Thyroid gland (tissue), 4 donors: ENCODE data around the gene FAM72B.
"Not testable (repeated sequence)": the region's sequence is repeated elsewhere in the genome, so short reads cannot be mapped to it uniquely, and the experiment has no call there.

Experiments
- CTCF ChIP-seq, 6 experiments: fragments of 200-600 bp in 3 of 6; fragments of 450-650 bp in 3 of 6; sonication (generic) in 3 of 6; IDR thresholded peaks; one replicate each; pipeline ENCODE4 v1.5.1; 2016 to 2019; ENCODE audit warnings: antibody characterized with exemption in 6 of 6, mild to moderate bottlenecking in 2 of 6, inconsistent platforms in 1 of 6, moderate library complexity in 1 of 6
- POLR2A ChIP-seq, 2 donors: fragments of 450-650 bp; IDR thresholded peaks; one replicate each; pipeline ENCODE4 v1.6.1; 2017; ENCODE audit warnings: antibody characterized with exemption in 2 of 2, mild to moderate bottlenecking in 2 of 2, moderate library complexity in 1 of 2

GRCh38 chr1:121160118-121160517, 24.0 kb downstream of the FAM72B start:
- TF ChIP-seq POLR2A, CTCF (IDR thresholded peaks at IDR 0.05): not testable (repeated sequence)
